K562 (cell line): ENCODE results near the gene CLCA2. TPM values are rescaled to one million over a fixed set of nuclear protein-coding genes. Genes with fewer than 3 reads are reported as not detected.
A peak's percentile ranks its signal among the peaks of the same experiment; 100 is the strongest.

ENCODE experiments used
- ATF7 ChIP-seq: fragments of 450-650 bp; IDR thresholded peaks from 2 replicates; pipeline ENCODE4 v1.7.1; 2014; ENCODE audit warnings: mild to moderate bottlenecking, moderate library complexity
- DLX4 ChIP-seq: fragments of 250-450 bp; sonication (Bioruptor Pico); IDR thresholded peaks from 2 replicates; pipeline ENCODE4 v1.6.1; 2021; ENCODE audit warnings: mild to moderate bottlenecking
- DNMT1 ChIP-seq: fragments of 450-650 bp; IDR thresholded peaks from 2 replicates; pipeline ENCODE4 v1.6.1; 2016; ENCODE audit warnings: antibody characterized with exemption, mild to moderate bottlenecking
- HEY1 ChIP-seq: fragments of 250-450 bp; sonication (Bioruptor Pico); IDR thresholded peaks from 2 replicates; pipeline ENCODE4 v1.5.0; 2020; ENCODE audit warnings: mild to moderate bottlenecking, moderate library complexity, borderline replicate concordance
- HMG20A ChIP-seq: fragments of 450-650 bp; formaldehyde crosslinking; conservative IDR thresholded peaks from 2 replicates; pipeline ENCODE4 v1.4.0; 2020; ENCODE audit warnings: mild to moderate bottlenecking, mixed read lengths
- MAFG ChIP-seq: fragments of 450-650 bp; conservative IDR thresholded peaks from 2 replicates; pipeline ENCODE4 v1.6.1; 2016; ENCODE audit warnings: missing genetic modification characterization, missing compliant biosample characterization
- MBD1 ChIP-seq: fragments of 250-450 bp; sonication (Bioruptor Pico); IDR thresholded peaks from 2 replicates; pipeline ENCODE4 v1.8.0; 2022; ENCODE audit warnings: inconsistent platforms
- MLX ChIP-seq, 2 experiments: fragments of 450-650 bp in 1 of 2; sonication (generic) in 1 of 2; formaldehyde crosslinking; conservative IDR thresholded peaks; 2 replicates each; pipeline versions ENCODE4 v1.4.0 to v1.8.1; 2020 to 2022; ENCODE audit warnings: mild to moderate bottlenecking in 1 of 2, missing genetic modification reagents in 1 of 2
- NCOA1 ChIP-seq: fragments of 450-650 bp; IDR thresholded peaks from 2 replicates; pipeline ENCODE4 v1.6.1; 2016; ENCODE audit warnings: low read depth
- NKRF ChIP-seq: fragments of 450-650 bp; IDR thresholded peaks from 2 replicates; pipeline ENCODE4 v1.6.1; 2016; ENCODE audit warnings: borderline replicate concordance
- NONO ChIP-seq, 2 experiments: fragments of 200-400 bp in 1 of 2; fragments of 450-650 bp in 1 of 2; formaldehyde crosslinking in 1 of 2; IDR thresholded peaks; 2 replicates each; pipeline ENCODE4 v1.6.1; 2017; ENCODE audit warnings: low read depth in 2 of 2, mild to moderate bottlenecking in 2 of 2, moderate library complexity in 2 of 2, low read length in 1 of 2
- RB1 ChIP-seq: fragments of 450-650 bp; IDR thresholded peaks from 2 replicates; pipeline ENCODE4 v1.6.1; 2017; ENCODE audit warnings: low read depth, mild to moderate bottlenecking
- U2AF2 ChIP-seq: fragments of 200-400 bp; formaldehyde crosslinking; optimal IDR thresholded peaks from 2 replicates; pipeline ENCODE3; 2017; ENCODE audit warnings: low read depth, mild to moderate bottlenecking, low read length
- ZBTB9 ChIP-seq: fragments of 450-650 bp; formaldehyde crosslinking; IDR thresholded peaks from 2 replicates; pipeline ENCODE4 v1.4.0; 2020; ENCODE audit warnings: mild to moderate bottlenecking, moderate library complexity
- ZFX ChIP-seq: sonication (generic); formaldehyde crosslinking; IDR thresholded peaks from 2 replicates; pipeline ENCODE4 v1.8.0; 2022; ENCODE audit warnings: mild to moderate bottlenecking, missing genetic modification reagents, moderate library complexity
- ZMIZ1 ChIP-seq, 2 experiments: fragments of 150-350 bp in 1 of 2; IDR thresholded peaks; 2 replicates each; pipeline ENCODE4 v1.6.1; 2012 to 2016; ENCODE audit warnings: low read depth in 2 of 2, low read length in 2 of 2, mild to moderate bottlenecking in 1 of 2, moderate library complexity in 1 of 2
- ZNF3 ChIP-seq: fragments of 250-450 bp; sonication (Bioruptor Pico); IDR thresholded peaks from 2 replicates; pipeline ENCODE4 v1.5.0; 2021; ENCODE audit warnings: mild to moderate bottlenecking, moderate library complexity
- ZNF75A ChIP-seq: fragments of 450-650 bp; formaldehyde crosslinking; IDR thresholded peaks from 2 replicates; pipeline ENCODE4 v1.4.0; 2020; ENCODE audit warnings: mild to moderate bottlenecking
- polyA plus RNA-seq, 8 experiments: library from polyadenylated mRNA; depleted of rRNA in 4 of 8; stranded (reverse) in 5 of 8; unstranded in 3 of 8; fragments of >200 nt; fragmentation: Nextera tagmentation in 2 of 8; fragmentation: Illumina TruSeq in 1 of 8; extraction: Ambion mirVana in 2 of 8; extraction: Trizol in 1 of 8; gene quantifications; 2 replicates each; pipeline versions ENCODE4 v1.2.1 to v1.2.3, GENCODE V29; 2011 to 2014; ENCODE audit warnings: inconsistent platforms in 1 of 8, missing spikeins in 1 of 8
- total RNA-seq, 7 experiments: library from RNA; depleted of rRNA in 6 of 7; stranded (reverse); fragments of >200 nt in 6 of 7; fragmentation: Illumina TruSeq in 2 of 7; extraction: Trizol in 2 of 7; gene quantifications; 2 replicates each; pipeline versions ENCODE4 v1.2.1 to v1.2.3, GENCODE V29; 2011 to 2021; ENCODE audit warnings: low replicate concordance in 1 of 7

CLCA2 gene
- total and polyA plus RNA-seq, 9 of the 15 experiments (the other 6 are each of a cell fraction or from before 2014, with no cell fraction given) = 0.03 TPM; not detected in 8

GRCh38 chr1:86461482-86461881 lies 37.5 kb downstream of the CLCA2 start (continued):
- TF ChIP-seq ZBTB9 (peak; percentile 99), ZMIZ1 (IDR thresholded peaks at IDR 0.05; ENCODE audit: low read depth in 2 of 2, low read length in 2 of 2) (peak in 1 of 2 experiments; percentile 77; a peak in 2 of 4 replicates), NCOA1 (peak; percentile 61; the same call in 1 of the 2 replicates), ATF7 (peak; percentile 44; the same call in 1 of the 2 replicates), ZNF3 (CRISPR knock-in tag) (no peak), DNMT1 (no peak), HMG20A (CRISPR knock-in tag) (peak; percentile 85), NONO (IDR thresholded peaks at IDR 0.05; ENCODE audit: low read depth in 2 of 2, low read length in 1 of 2) (no peak), MAFG (no peak; the same call in 1 of the 2 replicates), ZNF75A (CRISPR knock-in tag) (peak; percentile 66), RB1 (peak; percentile 41), MBD1 (CRISPR knock-in tag) (peak; percentile 91), DLX4 (CRISPR knock-in tag) (no peak), MLX (CRISPR knock-in tag; conservative IDR thresholded peaks at IDR 0.05) (no peak), ZFX (CRISPR knock-in tag) (no peak), U2AF2 (no peak), NKRF (no peak), HEY1 (peak; percentile 72; the same call in 1 of the 2 replicates)
